HEK293T (cell line): Measurements from ENCODE around the gene CDC42EP3.

ENCODE experiments used
- BHLHE40 ChIP-seq: fragments of 450-650 bp; IDR thresholded peaks from 2 replicates; pipeline ENCODE4 v1.6.1; 2016; ENCODE audit warnings: mild to moderate bottlenecking, moderate library complexity, borderline replicate concordance
- CTBP1 ChIP-seq: fragments of 450-650 bp; IDR thresholded peaks from 2 replicates; pipeline ENCODE4 v1.6.1; 2016; ENCODE audit warnings: borderline replicate concordance

DNA sequence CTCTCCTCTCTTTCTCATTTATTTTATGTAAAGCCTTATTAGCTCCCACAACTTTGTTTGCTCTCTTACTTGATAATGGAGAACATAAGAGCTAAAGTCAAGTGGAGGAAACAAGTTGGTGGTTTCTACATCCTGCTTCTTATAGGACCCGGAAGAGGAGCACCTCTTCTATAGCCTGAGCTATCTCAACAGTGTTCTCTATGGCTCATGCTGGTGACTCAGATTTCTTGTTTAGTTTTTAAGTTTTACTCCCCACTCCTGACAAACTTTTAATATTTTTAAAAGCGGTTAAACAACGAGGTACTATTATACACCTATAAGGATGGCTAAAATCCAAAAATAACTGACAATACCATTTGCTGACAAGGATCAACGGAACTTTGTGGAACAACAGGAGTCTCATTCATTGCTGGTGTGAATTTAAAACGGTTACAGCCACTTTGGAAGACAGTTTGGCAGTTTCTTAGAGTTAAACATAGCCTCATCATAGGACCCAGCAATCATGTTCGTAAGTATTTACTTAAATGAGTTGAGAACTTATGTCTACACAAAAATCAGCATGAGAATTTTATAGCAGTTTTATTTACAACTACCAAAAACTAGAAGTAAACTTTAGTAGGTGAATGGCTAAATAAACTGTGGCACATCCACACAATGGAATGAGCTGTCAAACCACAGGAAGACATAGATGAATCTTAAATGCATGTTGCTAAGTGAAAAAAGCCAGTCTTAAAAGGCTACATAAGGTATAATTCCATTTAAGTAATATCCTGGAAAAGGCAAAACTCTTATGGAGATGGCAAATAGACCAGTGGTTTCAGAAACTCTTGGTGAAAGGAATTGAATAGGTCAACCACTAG lies 12.7 kb upstream of the CDC42EP3 start:
- TF ChIP-seq BHLHE40: no peak
- TF ChIP-seq CTBP1: no peak
